CD8-positive, alpha-beta memory T cell (primary cell): Measurements from ENCODE around the gene MMP2. TPM values are rescaled to one million over a fixed set of nuclear protein-coding genes. Genes with fewer than 3 reads are reported as not detected.

Experiments used
- CTCF ChIA-PET: fragments of 350-600 bp; sonication (Branson Sonifier 250); formaldehyde crosslinking; loops from one replicate; lab custom pipeline; 2021; ENCODE audit warnings: antibody characterized with exemption; lab: Charles Lee
- POLR2A ChIA-PET: fragments of 350-600 bp; sonication (Branson Sonifier 250); formaldehyde crosslinking; loops from one replicate; lab custom pipeline; 2021; ENCODE audit warnings: antibody characterized with exemption; lab: Charles Lee
- DNase-seq, 5 donors: peaks; one replicate each; pipeline versions ENCODE4 v3.0.0 to v3.0.0-alpha.2; 2020 to 2022; ENCODE audit warnings: mixed read lengths in 1 of 5
- H3K27ac ChIP-seq: one replicate; pipeline ENCODE4 v1.7.0; 2013; ENCODE audit warnings: low read depth, mild to moderate bottlenecking, low read length, moderate library complexity
- H3K27me3 ChIP-seq: 2 replicates; pipeline ENCODE4 v1.7.0; 2013; ENCODE audit warnings: low read length, mild to moderate bottlenecking; ENCODE audit not compliant: insufficient read depth, poor library complexity, severe bottlenecking
- H3K36me3 ChIP-seq: 2 replicates; pipeline ENCODE4 v1.7.0; 2013; ENCODE audit warnings: mild to moderate bottlenecking, low read length, moderate library complexity; ENCODE audit not compliant: insufficient read depth
- H3K4me1 ChIP-seq: 2 replicates; pipeline ENCODE4 v1.7.0; 2013; ENCODE audit warnings: mild to moderate bottlenecking, low read length, moderate library complexity; ENCODE audit not compliant: insufficient read depth
- H3K4me3 ChIP-seq: 2 replicates; pipeline ENCODE4 v1.7.0; 2013; ENCODE audit warnings: mild to moderate bottlenecking, low read length
- H3K9me3 ChIP-seq: 2 replicates; pipeline ENCODE4 v1.7.0; 2013; ENCODE audit warnings: mild to moderate bottlenecking, low read length
- H3K27ac Mint-ChIP-seq, 8 donors: one replicate each; pipeline ENCODE4 v1.8.0; 2020 to 2021; ENCODE audit warnings: mixed read lengths in 8 of 8, mild to moderate bottlenecking in 6 of 8, inconsistent platforms in 3 of 8, moderate library complexity in 3 of 8
- H3K27me3 Mint-ChIP-seq, 2 donors: one replicate each; pipeline ENCODE4 v1.8.0; 2020 to 2021; ENCODE audit warnings: mixed read lengths in 2 of 2, mild to moderate bottlenecking in 1 of 2, moderate library complexity in 1 of 2
- H3K36me3 Mint-ChIP-seq, 3 donors: one replicate each; pipeline ENCODE4 v1.8.0; 2020 to 2021; ENCODE audit warnings: mixed read lengths in 3 of 3, inconsistent platforms in 1 of 3, mild to moderate bottlenecking in 1 of 3
- H3K4me1 Mint-ChIP-seq, 3 donors: one replicate each; pipeline ENCODE4 v1.8.0; 2020 to 2021; ENCODE audit warnings: mixed read lengths in 3 of 3, inconsistent platforms in 1 of 3, mild to moderate bottlenecking in 1 of 3
- H3K4me3 Mint-ChIP-seq, 7 donors: one replicate each; pipeline ENCODE4 v1.8.0; 2020 to 2021; ENCODE audit warnings: mixed read lengths in 7 of 7, mild to moderate bottlenecking in 6 of 7, moderate library complexity in 4 of 7, inconsistent platforms in 2 of 7
- H3K9me3 Mint-ChIP-seq, 5 donors: one replicate each; pipeline ENCODE4 v1.8.0; 2020 to 2022; ENCODE audit warnings: mixed read lengths in 5 of 5, mild to moderate bottlenecking in 3 of 5, moderate library complexity in 2 of 5, inconsistent platforms in 1 of 5
- polyA plus RNA-seq: library from polyadenylated mRNA; unstranded; fragments of 300-500 nt; fragmentation: Illumina TruSeq; gene quantifications from one replicate; pipeline ENCODE4 v1.2.3, GENCODE V29; 2021
- total RNA-seq, 2 experiments: library from RNA; stranded (reverse); gene quantifications; one replicate each; pipeline ENCODE4 v1.2.3, GENCODE V29; 2021

Gene MMP2
- total and polyA plus RNA-seq, 3 experiments from 2014 or later = not detected

GRCh38 chr16:55539049-55539448 is 60.1 kb downstream of the MMP2 start:
- CTCF ChIA-PET = no interaction called here
- Histone ChIP-seq H3K27me3 (no peaks in the 10 kb centered on the region), H3K4me3 (no peak overlapping the region), H3K36me3 (no peaks in the 10 kb centered on the region), H3K4me1 (no peaks in the 10 kb centered on the region), H3K9me3 (no peaks in the 10 kb centered on the region), H3K27ac (no peak overlapping the region)
- Mint-ChIP-seq H3K36me3 (no peaks in the 10 kb centered on the region), H3K9me3 (no peaks in the 10 kb centered on the region), H3K27me3 (peaks cover 0 to 4% of the 10 kb centered on the region in 2 donors), H3K4me3 (no peak overlapping the region), H3K4me1 (no peaks in the 10 kb centered on the region), H3K27ac (no peak overlapping the region)
- POLR2A ChIA-PET = no interaction called here
- no peak for DNase-seq

- Histone ChIP-seq H3K27ac (no peak overlapping the region), H3K27me3 (no peaks in the 10 kb centered on the region), H3K4me1 (no peaks in the 10 kb centered on the region), H3K36me3 (no peaks in the 10 kb centered on the region), H3K9me3 (no peaks in the 10 kb centered on the region), H3K4me3 (no peak overlapping the region)
- no peaks in the 10 kb centered on the region for H3K9me3 Mint-ChIP-seq
- H3K27ac Mint-ChIP-seq = no peak overlapping the region
- no peaks in the 10 kb centered on the region for H3K36me3 Mint-ChIP-seq
- peaks cover 0 to 3% of the 10 kb centered on the region in 2 donors for H3K27me3 Mint-ChIP-seq
- no peak for DNase-seq
- no peak overlapping the region for H3K4me3 Mint-ChIP-seq
- CTCF ChIA-PET = no interaction called here
- H3K4me1 Mint-ChIP-seq = no peaks in the 10 kb centered on the region
- POLR2A ChIA-PET = no interaction called here
Observed at GRCh38 chr16:55539488-55539887, 60.5 kb downstream of the MMP2 start.

GRCh38 chr16:55540221-55540620 is 61.2 kb downstream of the MMP2 start:
- Mint-ChIP-seq H3K27me3 (peaks cover 0 to 2% of the 10 kb centered on the region in 2 donors), H3K27ac (no peak overlapping the region), H3K4me3 (no peak overlapping the region), H3K9me3 (no peaks in the 10 kb centered on the region), H3K36me3 (no peaks in the 10 kb centered on the region), H3K4me1 (no peaks in the 10 kb centered on the region)
- H3K27me3 ChIP-seq = no peaks in the 10 kb centered on the region
- H3K4me1 ChIP-seq = no peaks in the 10 kb centered on the region
- no peak overlapping the region for H3K27ac ChIP-seq
- CTCF ChIA-PET = no interaction called here
- H3K4me3 ChIP-seq = no peak overlapping the region
- no peaks in the 10 kb centered on the region for H3K36me3 ChIP-seq
- POLR2A ChIA-PET = no interaction called here
- no peaks in the 10 kb centered on the region for H3K9me3 ChIP-seq
- DNase-seq = no peak

GRCh38 chr16:55542459-55543082 is 63.6 kb downstream of the MMP2 start:
- ChIA-PET CTCF (no interaction called here), POLR2A (no interaction called here)
- Mint-ChIP-seq H3K9me3 (no peaks in the 10 kb centered on the region), H3K4me3 (no peak overlapping the region), H3K4me1 (no peaks in the 10 kb centered on the region), H3K27me3 (peaks cover 0 to 4% of the 10 kb centered on the region in 2 donors), H3K27ac (no peak overlapping the region), H3K36me3 (no peaks in the 10 kb centered on the region)
- no peak for DNase-seq
- Histone ChIP-seq H3K4me1 (no peaks in the 10 kb centered on the region), H3K4me3 (no peak overlapping the region), H3K9me3 (no peaks in the 10 kb centered on the region), H3K36me3 (no peaks in the 10 kb centered on the region), H3K27me3 (no peaks in the 10 kb centered on the region), H3K27ac (no peak overlapping the region)

GRCh38 chr16:55543472-55543871 is 64.5 kb downstream of the MMP2 start:
- H3K36me3 Mint-ChIP-seq = no peaks in the 10 kb centered on the region
- POLR2A ChIA-PET = no interaction called here
- Histone ChIP-seq H3K27me3 (no peaks in the 10 kb centered on the region), H3K4me1 (no peaks in the 10 kb centered on the region), H3K9me3 (no peaks in the 10 kb centered on the region), H3K27ac (no peak overlapping the region), H3K36me3 (no peaks in the 10 kb centered on the region), H3K4me3 (no peak overlapping the region)
- peaks cover 0 to 4% of the 10 kb centered on the region in 2 donors for H3K27me3 Mint-ChIP-seq
- H3K4me1 Mint-ChIP-seq = no peaks in the 10 kb centered on the region
- no peaks in the 10 kb centered on the region for H3K9me3 Mint-ChIP-seq
- no peak for DNase-seq
- no peak overlapping the region for H3K27ac Mint-ChIP-seq
- CTCF ChIA-PET = no interaction called here
- H3K4me3 Mint-ChIP-seq = no peak overlapping the region

- H3K27me3 Mint-ChIP-seq = peaks cover 0 to 8% of the 10 kb centered on the region in 2 donors
- ChIA-PET CTCF (no interaction called here), POLR2A (no interaction called here)
- Histone ChIP-seq H3K4me1 (no peaks in the 10 kb centered on the region), H3K4me3 (no peak overlapping the region), H3K27me3 (no peaks in the 10 kb centered on the region), H3K9me3 (no peaks in the 10 kb centered on the region), H3K27ac (no peak overlapping the region), H3K36me3 (no peaks in the 10 kb centered on the region)
- no peak for DNase-seq
- H3K4me3 Mint-ChIP-seq = no peak overlapping the region
- H3K4me1 Mint-ChIP-seq = no peaks in the 10 kb centered on the region
- H3K9me3 Mint-ChIP-seq = peaks cover 0 to 3% (median 0%) of the 10 kb centered on the region in 5 donors
- H3K36me3 Mint-ChIP-seq = no peaks in the 10 kb centered on the region
- no peak overlapping the region for H3K27ac Mint-ChIP-seq
Observed at GRCh38 chr16:55552621-55553020, 73.6 kb downstream of the MMP2 start.

GRCh38 chr16:55555436-55555835 is 76.4 kb downstream of the MMP2 start:
- DNase-seq = no peak
- H3K4me1 Mint-ChIP-seq = no peaks in the 10 kb centered on the region
- H3K27ac ChIP-seq = no peak overlapping the region
- H3K4me3 Mint-ChIP-seq = no peak overlapping the region
- ChIA-PET POLR2A (no interaction called here), CTCF (no interaction called here)
- no peaks in the 10 kb centered on the region for H3K36me3 ChIP-seq
- H3K27me3 Mint-ChIP-seq = peaks cover 0 to 9% of the 10 kb centered on the region in 2 donors
- no peaks in the 10 kb centered on the region for H3K27me3 ChIP-seq
- no peaks in the 10 kb centered on the region for H3K9me3 ChIP-seq
- no peaks in the 10 kb centered on the region for H3K36me3 Mint-ChIP-seq
- H3K4me1 ChIP-seq = no peaks in the 10 kb centered on the region
- peaks cover 0 to 3% (median 0%) of the 10 kb centered on the region in 5 donors for H3K9me3 Mint-ChIP-seq
- no peak overlapping the region for H3K27ac Mint-ChIP-seq
- no peak overlapping the region for H3K4me3 ChIP-seq
